Stimulated activated CD8-positive, alpha-beta memory T cell treated with anti-CD3 and anti-CD28 coated beads, Interleukin-12 subunit alpha, Interleukin-12 subunit beta, amount 100 ng/mL, for 4 hours (primary cell): ENCODE measurements around the gene GFRA4.
"Not testable (repeated sequence)": the region's sequence is repeated elsewhere in the genome, so short reads cannot be mapped to it uniquely, and the experiment has no call there.

Source experiments
- DNase-seq: peaks from one replicate; pipeline ENCODE4 v3.0.0-alpha.2; 2020; ENCODE audit warnings: low read depth

The GFRA4 gene

GRCh38 chr20:3615171-3615840 lies 47.9 kb downstream of the GFRA4 start:
- DNase-seq: not testable (repeated sequence)

GRCh38 chr20:3614466-3614865 lies 48.7 kb downstream of the GFRA4 start:
- DNase-seq: no peak

GRCh38 chr20:3613821-3614440 lies 49.3 kb downstream of the GFRA4 start:
- no peak for DNase-seq

- no peak for DNase-seq
Measured at GRCh38 chr20:3612795-3613572, 50.2 kb downstream of the GFRA4 start.

- no peak for DNase-seq
Measured at GRCh38 chr20:3611901-3612300, 51.3 kb downstream of the GFRA4 start.
